Measurements from ENCODE around the gene HAUS2.

HAUS2 gene

GRCh38 chr15:42523331-42523730 lies 25.3 kb upstream of the HAUS2 start:
- Histone ChIP-seq H3K9me2 (replicated peaks; ENCODE audit: insufficient read depth, low read length) (no peaks in the 10 kb centered on the region), H3K9ac (ENCODE audit: low read length) (no peak overlapping the region), H3K4me3 (ENCODE audit: insufficient read depth, low read length, poor library complexity, severe bottlenecking) (no peak overlapping the region), H3K27ac (ENCODE audit: low read depth, low read length) (no peak overlapping the region), H3K27me3 (ENCODE audit: low read length) (no peaks in the 10 kb centered on the region), H4K20me1 (ENCODE audit: low read depth, low read length) (no peaks in the 10 kb centered on the region), H3K36me3 (ENCODE audit: low read length) (peaks cover 5% of the 10 kb centered on the region; the same call in 1 of the 2 replicates), H3K79me2 (ENCODE audit: insufficient read depth, low read length) (no peaks in the 10 kb centered on the region), H3K4me2 (ENCODE audit: low read depth, low read length, poor library complexity, severe bottlenecking) (no peak overlapping the region), H2AFZ (ENCODE audit: low read depth, low read length, severe bottlenecking) (no peak overlapping the region), H3F3A (ENCODE audit: insufficient read depth) (peaks cover 12% of the 10 kb centered on the region; the same call in 1 of the 2 replicates), H3K9me3 (ENCODE audit: insufficient read depth, low read length) (no peaks in the 10 kb centered on the region)
- no peak for TF ChIP-seq CTCF (IDR thresholded peaks at IDR 0.05; ENCODE audit: insufficient read depth, low read length, poor library complexity, severe bottlenecking)
- no peak for TF ChIP-seq EZH2phosphoT487 (conservative IDR thresholded peaks at IDR 0.05; ENCODE audit: low read length)

DNA sequence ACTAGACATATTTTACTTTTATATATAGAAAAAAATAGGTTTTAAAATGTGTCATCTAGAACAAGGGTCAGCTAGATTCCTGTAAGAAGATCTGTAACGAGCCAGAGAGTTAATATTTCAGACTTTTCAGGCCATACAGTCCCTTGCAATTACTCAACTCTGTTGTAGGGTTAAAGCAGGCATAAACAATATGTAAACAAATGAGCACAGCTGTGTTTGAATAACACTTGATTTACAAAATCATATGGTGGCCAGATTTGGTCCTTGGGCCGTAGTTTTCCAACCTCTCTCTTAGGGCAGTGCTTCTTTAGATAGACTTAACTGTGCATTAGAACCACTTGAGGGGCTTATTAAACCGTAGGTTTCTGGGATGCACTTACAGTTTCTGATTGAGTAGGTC lies 19.7 kb upstream of the HAUS2 start:
- H3F3A ChIP-seq (ENCODE audit: insufficient read depth) = peaks cover 4% of the 10 kb centered on the region; the same call in 1 of the 2 replicates

DNA sequence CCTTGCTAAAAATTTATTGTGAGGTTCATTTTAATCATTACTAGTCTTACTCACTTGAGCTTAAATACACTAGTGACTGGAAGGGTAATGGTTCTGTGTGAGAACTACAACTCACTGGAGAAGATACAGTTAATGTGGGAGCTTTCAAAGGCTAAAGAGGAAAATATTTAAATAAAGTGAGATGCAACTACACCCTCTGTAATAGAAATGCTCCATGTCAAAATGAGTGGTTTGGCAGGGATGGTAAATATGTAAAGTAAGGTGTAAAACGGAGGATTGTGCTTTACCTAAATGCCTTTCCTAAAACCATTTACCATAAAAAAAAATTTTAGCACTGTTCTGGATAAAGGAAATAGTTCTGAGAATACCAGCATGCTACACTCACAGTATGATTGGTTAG lies 15.4 kb upstream of the HAUS2 start:
- Histone ChIP-seq H3K9me3 (ENCODE audit: insufficient read depth, low read length) (no peaks in the 10 kb centered on the region), H3K27ac (ENCODE audit: low read depth, low read length) (no peak overlapping the region), H3F3A (ENCODE audit: insufficient read depth) (no peaks in the 10 kb centered on the region), H2AFZ (ENCODE audit: low read depth, low read length, severe bottlenecking) (no peak overlapping the region), H3K36me3 (ENCODE audit: low read length) (0 out of 2 replicates have a peak, but pooled peaks cover 6% of the 10 kb centered on the region), H3K27me3 (ENCODE audit: low read length) (no peaks in the 10 kb centered on the region), H3K4me2 (ENCODE audit: low read depth, low read length, poor library complexity, severe bottlenecking) (no peak overlapping the region), H3K9ac (ENCODE audit: low read length) (no peak overlapping the region), H3K79me2 (ENCODE audit: insufficient read depth, low read length) (no peaks in the 10 kb centered on the region), H4K20me1 (ENCODE audit: low read depth, low read length) (no peaks in the 10 kb centered on the region), H3K9me2 (replicated peaks; ENCODE audit: insufficient read depth, low read length) (no peaks in the 10 kb centered on the region), H3K4me3 (ENCODE audit: insufficient read depth, low read length, poor library complexity, severe bottlenecking) (no peak overlapping the region)
- TF ChIP-seq EZH2phosphoT487 (conservative IDR thresholded peaks at IDR 0.05; ENCODE audit: low read length) (no peak), CTCF (IDR thresholded peaks at IDR 0.05; ENCODE audit: insufficient read depth, low read length, poor library complexity, severe bottlenecking) (no peak)

More for the DNA sequence above, 19.7 kb upstream of the HAUS2 start:
- no peaks in the 10 kb centered on the region for H3K9me2 ChIP-seq (replicated peaks; ENCODE audit: insufficient read depth, low read length)
- no peak overlapping the region for H3K4me2 ChIP-seq (ENCODE audit: low read depth, low read length, poor library complexity, severe bottlenecking)
- H2AFZ ChIP-seq (ENCODE audit: low read depth, low read length, severe bottlenecking) = no peak overlapping the region
- H4K20me1 ChIP-seq (ENCODE audit: low read depth, low read length) = no peaks in the 10 kb centered on the region
- H3K4me3 ChIP-seq (ENCODE audit: insufficient read depth, low read length, poor library complexity, severe bottlenecking) = no peak overlapping the region
- H3K9ac ChIP-seq (ENCODE audit: low read length) = no peak overlapping the region
- no peaks in the 10 kb centered on the region for H3K9me3 ChIP-seq (ENCODE audit: insufficient read depth, low read length)
- no peaks in the 10 kb centered on the region for H3K79me2 ChIP-seq (ENCODE audit: insufficient read depth, low read length)
- H3K27me3 ChIP-seq (ENCODE audit: low read length) = no peaks in the 10 kb centered on the region
- TF ChIP-seq CTCF (IDR thresholded peaks at IDR 0.05; ENCODE audit: insufficient read depth, low read length, poor library complexity, severe bottlenecking) (no peak), EZH2phosphoT487 (conservative IDR thresholded peaks at IDR 0.05; ENCODE audit: low read length) (no peak)
- H3K36me3 ChIP-seq (ENCODE audit: low read length) = peaks cover 6% of the 10 kb centered on the region; the same call in 1 of the 2 replicates
- no peak overlapping the region for H3K27ac ChIP-seq (ENCODE audit: low read depth, low read length)
